GM23338 (cell line): ENCODE measurements around the gene TRMT2A. TPM values are rescaled to one million over a fixed set of nuclear protein-coding genes. Genes with fewer than 3 reads are reported as not detected.

Experiments
- ATAC-seq: fragments of 200-7000 bp; cut with Tn5 transposase; 3 replicates; pipeline ENCODE4 v1.9.1; 2020
- DNase-seq: peaks from one replicate; pipeline ENCODE4 v3.0.0-alpha.2; 2015; ENCODE audit warnings: low spot score
- H2AFZ ChIP-seq: fragments of 200-600 bp; sonication (generic); 2 replicates; pipeline ENCODE4 v1.8.0; 2016; ENCODE audit warnings: antibody characterized with exemption, mild to moderate bottlenecking, moderate library complexity
- H3F3A ChIP-seq: fragments of 200-600 bp; sonication (generic); replicated peaks from 2 replicates; pipeline ENCODE4 v1.8.0; 2017; ENCODE audit warnings: antibody characterized with exemption, mixed run types, low read depth
- H3K27ac ChIP-seq: fragments of 200-600 bp; sonication (generic); 2 replicates; pipeline ENCODE4 v1.6.1; 2016; ENCODE audit warnings: low read depth
- H3K27me3 ChIP-seq: fragments of 200-600 bp; sonication (generic); 2 replicates; pipeline ENCODE4 v1.8.0; 2016; ENCODE audit warnings: mild to moderate bottlenecking, mixed run types, moderate library complexity; ENCODE audit not compliant: insufficient read depth
- H3K36me3 ChIP-seq: fragments of 200-600 bp; sonication (generic); 2 replicates; pipeline ENCODE4 v1.8.0; 2016; ENCODE audit warnings: mild to moderate bottlenecking; ENCODE audit not compliant: insufficient read depth
- H3K4me1 ChIP-seq: fragments of 200-600 bp; sonication (generic); 2 replicates; pipeline ENCODE4 v1.8.0; 2016; ENCODE audit warnings: mild to moderate bottlenecking, moderate library complexity; ENCODE audit not compliant: insufficient read depth
- H3K4me2 ChIP-seq: fragments of 200-600 bp; sonication (generic); 2 replicates; pipeline ENCODE4 v1.7.1; 2017; ENCODE audit warnings: mixed run types
- H3K4me3 ChIP-seq: fragments of 200-600 bp; sonication (generic); 2 replicates; pipeline ENCODE4 v1.6.1; 2016; ENCODE audit warnings: mixed run types
- H3K79me2 ChIP-seq: fragments of 200-600 bp; sonication (generic); replicated peaks from 2 replicates; pipeline ENCODE4 v1.8.0; 2017; ENCODE audit warnings: mild to moderate bottlenecking; ENCODE audit not compliant: insufficient read depth
- H3K9me2 ChIP-seq: fragments of 200-600 bp; sonication (generic); 2 replicates; pipeline ENCODE4 v1.8.0; 2017; ENCODE audit not compliant: insufficient read depth
- H4K20me1 ChIP-seq: fragments of 200-600 bp; sonication (generic); replicated peaks from 2 replicates; pipeline ENCODE4 v1.8.0; 2017; ENCODE audit warnings: mild to moderate bottlenecking; ENCODE audit not compliant: insufficient read depth
- H3K27ac Mint-ChIP-seq: 2 replicates; pipeline ENCODE4 v1.8.0; 2020; ENCODE audit warnings: inconsistent platforms, mild to moderate bottlenecking, moderate library complexity, mixed read lengths
- H3K27me3 Mint-ChIP-seq: 3 replicates; pipeline ENCODE4 v1.8.0; 2022; ENCODE audit warnings: low read depth, mild to moderate bottlenecking, moderate library complexity, mixed read lengths, inconsistent platforms; ENCODE audit not compliant: insufficient read depth, poor library complexity
- H3K36me3 Mint-ChIP-seq: 3 replicates; pipeline ENCODE4 v1.8.0; 2021; ENCODE audit warnings: low read depth, mild to moderate bottlenecking, inconsistent platforms, moderate library complexity, mixed read lengths
- H3K4me1 Mint-ChIP-seq: 3 replicates; pipeline ENCODE4 v1.8.0; 2020; ENCODE audit warnings: mild to moderate bottlenecking, inconsistent platforms, mixed read lengths
- H3K4me3 Mint-ChIP-seq: 3 replicates; pipeline ENCODE4 v1.8.0; 2021; ENCODE audit warnings: moderate library complexity, mild to moderate bottlenecking, inconsistent platforms, mixed read lengths
- H3K9me3 Mint-ChIP-seq: 3 replicates; pipeline ENCODE4 v1.8.0; 2020; ENCODE audit warnings: moderate library complexity, mild to moderate bottlenecking, inconsistent platforms, mixed read lengths
- POLR2AphosphoS5 ChIP-seq: IDR thresholded peaks from 2 replicates; pipeline ENCODE4 v1.6.1; 2016; ENCODE audit warnings: antibody characterized with exemption, low read depth
- REST ChIP-seq: IDR thresholded peaks from one replicate; pipeline ENCODE4 v1.6.1; 2018; ENCODE audit warnings: antibody characterized with exemption; ENCODE audit not compliant: unreplicated experiment
- polyA plus RNA-seq: library from polyadenylated mRNA; unstranded; fragments of >200 nt; fragmentation: Nextera tagmentation; extraction: Ambion mirVana; gene quantifications from 2 replicates; pipeline ENCODE4 v1.2.1, GENCODE V29; 2016
- total RNA-seq: library from RNA; depleted of rRNA; stranded (reverse); fragments of >200 nt; shearing (Covaris generic); gene quantifications from 2 replicates; pipeline ENCODE4 v1.2.3, GENCODE V29; 2014
- TF ChIP-seq, protein P1 (sequence below): fragments of 250-450 bp; sonication (Bioruptor Pico); IDR thresholded peaks from 2 replicates; pipeline ENCODE4 v1.5.0; 2020; ENCODE audit warnings: mild to moderate bottlenecking, moderate library complexity

TRMT2A gene
- total and polyA plus RNA-seq, 2 experiments from 2014 or later = 41.3 to 61.3 TPM

GRCh38 chr22:20111689-20112622 is 5.1 kb downstream of the TRMT2A start:
- Histone ChIP-seq H3F3A (peaks cover 28% of the 10 kb centered on the region), H2AFZ (no peak overlapping the region), H3K9me2 (no peaks in the 10 kb centered on the region), H3K4me1 (peaks cover 6% of the 10 kb centered on the region; the same call in 1 of the 2 replicates), H3K79me2 (peaks cover 15% of the 10 kb centered on the region; the same call in 1 of the 2 replicates), H3K4me2 (no peak overlapping the region), H3K27me3 (no peaks in the 10 kb centered on the region), H3K36me3 (peaks cover 16% of the 10 kb centered on the region), H4K20me1 (peaks cover 12% of the 10 kb centered on the region), H3K27ac (no peak overlapping the region), H3K4me3 (no peak overlapping the region)
- DNase-seq = no peak
- no peak for ATAC-seq
- Mint-ChIP-seq H3K4me3 (no peak overlapping the region), H3K27me3 (peaks cover 40% of the 10 kb centered on the region), H3K36me3 (peaks cover 61% of the 10 kb centered on the region), H3K9me3 (no peaks in the 10 kb centered on the region), H3K4me1 (peaks cover 3% of the 10 kb centered on the region), H3K27ac (no peak overlapping the region)
- TF ChIP-seq POLR2AphosphoS5 (peak; percentile 20; the same call in 1 of the 2 replicates), REST (no peak)
- TF ChIP-seq, protein P1, sequence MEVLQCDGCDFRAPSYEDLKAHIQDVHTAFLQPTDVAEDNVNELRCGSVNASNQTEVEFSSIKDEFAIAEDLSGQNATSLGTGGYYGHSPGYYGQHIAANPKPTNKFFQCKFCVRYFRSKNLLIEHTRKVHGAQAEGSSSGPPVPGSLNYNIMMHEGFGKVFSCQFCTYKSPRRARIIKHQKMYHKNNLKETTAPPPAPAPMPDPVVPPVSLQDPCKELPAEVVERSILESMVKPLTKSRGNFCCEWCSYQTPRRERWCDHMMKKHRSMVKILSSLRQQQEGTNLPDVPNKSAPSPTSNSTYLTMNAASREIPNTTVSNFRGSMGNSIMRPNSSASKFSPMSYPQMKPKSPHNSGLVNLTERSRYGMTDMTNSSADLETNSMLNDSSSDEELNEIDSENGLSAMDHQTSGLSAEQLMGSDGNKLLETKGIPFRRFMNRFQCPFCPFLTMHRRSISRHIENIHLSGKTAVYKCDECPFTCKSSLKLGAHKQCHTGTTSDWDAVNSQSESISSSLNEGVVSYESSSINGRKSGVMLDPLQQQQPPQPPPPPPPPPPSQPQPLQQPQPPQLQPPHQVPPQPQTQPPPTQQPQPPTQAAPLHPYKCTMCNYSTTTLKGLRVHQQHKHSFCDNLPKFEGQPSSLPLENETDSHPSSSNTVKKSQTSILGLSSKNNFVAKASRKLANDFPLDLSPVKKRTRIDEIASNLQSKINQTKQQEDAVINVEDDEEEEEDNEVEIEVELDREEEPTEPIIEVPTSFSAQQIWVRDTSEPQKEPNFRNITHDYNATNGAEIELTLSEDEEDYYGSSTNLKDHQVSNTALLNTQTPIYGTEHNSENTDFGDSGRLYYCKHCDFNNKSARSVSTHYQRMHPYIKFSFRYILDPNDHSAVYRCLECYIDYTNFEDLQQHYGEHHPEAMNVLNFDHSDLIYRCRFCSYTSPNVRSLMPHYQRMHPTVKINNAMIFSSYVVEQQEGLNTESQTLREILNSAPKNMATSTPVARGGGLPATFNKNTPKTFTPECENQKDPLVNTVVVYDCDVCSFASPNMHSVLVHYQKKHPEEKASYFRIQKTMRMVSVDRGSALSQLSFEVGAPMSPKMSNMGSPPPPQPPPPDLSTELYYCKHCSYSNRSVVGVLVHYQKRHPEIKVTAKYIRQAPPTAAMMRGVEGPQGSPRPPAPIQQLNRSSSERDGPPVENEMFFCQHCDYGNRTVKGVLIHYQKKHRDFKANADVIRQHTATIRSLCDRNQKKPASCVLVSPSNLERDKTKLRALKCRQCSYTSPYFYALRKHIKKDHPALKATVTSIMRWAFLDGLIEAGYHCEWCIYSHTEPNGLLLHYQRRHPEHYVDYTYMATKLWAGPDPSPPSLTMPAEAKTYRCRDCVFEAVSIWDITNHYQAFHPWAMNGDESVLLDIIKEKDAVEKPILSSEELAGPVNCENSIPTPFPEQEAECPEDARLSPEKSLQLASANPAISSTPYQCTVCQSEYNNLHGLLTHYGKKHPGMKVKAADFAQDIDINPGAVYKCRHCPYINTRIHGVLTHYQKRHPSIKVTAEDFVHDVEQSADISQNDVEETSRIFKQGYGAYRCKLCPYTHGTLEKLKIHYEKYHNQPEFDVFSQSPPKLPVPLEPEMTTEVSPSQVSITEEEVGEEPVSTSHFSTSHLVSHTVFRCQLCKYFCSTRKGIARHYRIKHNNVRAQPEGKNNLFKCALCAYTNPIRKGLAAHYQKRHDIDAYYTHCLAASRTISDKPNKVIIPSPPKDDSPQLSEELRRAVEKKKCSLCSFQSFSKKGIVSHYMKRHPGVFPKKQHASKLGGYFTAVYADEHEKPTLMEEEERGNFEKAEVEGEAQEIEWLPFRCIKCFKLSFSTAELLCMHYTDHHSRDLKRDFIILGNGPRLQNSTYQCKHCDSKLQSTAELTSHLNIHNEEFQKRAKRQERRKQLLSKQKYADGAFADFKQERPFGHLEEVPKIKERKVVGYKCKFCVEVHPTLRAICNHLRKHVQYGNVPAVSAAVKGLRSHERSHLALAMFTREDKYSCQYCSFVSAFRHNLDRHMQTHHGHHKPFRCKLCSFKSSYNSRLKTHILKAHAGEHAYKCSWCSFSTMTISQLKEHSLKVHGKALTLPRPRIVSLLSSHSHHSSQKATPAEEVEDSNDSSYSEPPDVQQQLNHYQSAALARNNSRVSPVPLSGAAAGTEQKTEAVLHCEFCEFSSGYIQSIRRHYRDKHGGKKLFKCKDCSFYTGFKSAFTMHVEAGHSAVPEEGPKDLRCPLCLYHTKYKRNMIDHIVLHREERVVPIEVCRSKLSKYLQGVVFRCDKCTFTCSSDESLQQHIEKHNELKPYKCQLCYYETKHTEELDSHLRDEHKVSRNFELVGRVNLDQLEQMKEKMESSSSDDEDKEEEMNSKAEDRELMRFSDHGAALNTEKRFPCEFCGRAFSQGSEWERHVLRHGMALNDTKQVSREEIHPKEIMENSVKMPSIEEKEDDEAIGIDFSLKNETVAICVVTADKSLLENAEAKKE = no peak
